Right lobe of liver (tissue), 6 donors: ENCODE data around the gene PTPRT. TPM values are rescaled to one million over a fixed set of nuclear protein-coding genes. Genes with fewer than 3 reads are reported as not detected.

ENCODE experiments used
- ATAC-seq, 4 donors: fragments of 200-7000 bp; cut with Tn5 transposase; one replicate each; pipeline ENCODE4 v1.9.1; 2020; ENCODE audit warnings: mild to moderate bottlenecking in 4 of 4, moderate library complexity in 4 of 4
- DNase-seq, 3 donors: peaks; one replicate each; pipeline ENCODE4 v3.0.0-alpha.2; 2020
- H3K27ac ChIP-seq, 3 donors: fragments of 200-600 bp; one replicate each; pipeline ENCODE4 v1.8.0; 2022
- H3K27me3 ChIP-seq, 2 donors: fragments of 200-600 bp; one replicate each; pipeline ENCODE4 v1.8.0; 2022
- H3K36me3 ChIP-seq, 4 donors: fragments of 200-600 bp; sonication (generic) in 1 of 4; one replicate each; pipeline versions ENCODE4 v1.5.1 to v1.8.0; 2017 to 2022; ENCODE audit warnings: control low read depth in 1 of 4
- H3K4me1 ChIP-seq, 4 donors: fragments of 200-600 bp; sonication (generic) in 1 of 4; one replicate each; pipeline versions ENCODE4 v1.5.1 to v1.8.0; 2017 to 2022; ENCODE audit warnings: control low read depth in 1 of 4
- H3K4me3 ChIP-seq, 3 donors: fragments of 200-600 bp; one replicate each; pipeline ENCODE4 v1.8.0; 2022
- H3K9me3 ChIP-seq, 4 donors: fragments of 200-600 bp; sonication (generic) in 1 of 4; one replicate each; pipeline versions ENCODE4 v1.5.1 to v1.8.0; 2017 to 2022; ENCODE audit warnings: control low read depth in 1 of 4
- POLR2A ChIP-seq: fragments of 450-650 bp; IDR thresholded peaks from one replicate; pipeline ENCODE4 v1.6.1; 2017; ENCODE audit warnings: antibody characterized with exemption, mild to moderate bottlenecking
- WGBS: methylation state at CpG from one replicate; pipeline ENCODE4 v1.1.6; 2018; ENCODE audit warnings: low coverage, low lambda C conversion rate; ENCODE audit not compliant: insufficient coverage; ENCODE audit errors: missing lambda C conversion rate; 5-methylcytosine and 5-hydroxymethylcytosine counted together
- intact Hi-C, 2 donors: fragments of 100-400 bp; cut with DNase I; formaldehyde crosslinking; loops; one replicate each; pipeline versions ENCODE4 v1.11.2 to v1.14.1; 2022
- total RNA-seq, 6 experiments: library from RNA; depleted of rRNA in 2 of 6; stranded (reverse); fragments of >200 nt in 2 of 6; fragmentation: NEBNext Ultra II Directional in 3 of 6; extraction: Animal tissue kit (Norgen Biotek cat#: 25700) in 3 of 6; gene quantifications; one replicate each; pipeline versions ENCODE4 v1.1.0 to v1.2.4, GENCODE V29; 2016 to 2023
- TF ChIP-seq, protein P1 (sequence below), 4 donors: fragments of 200-600 bp in 3 of 4; fragments of 450-650 bp in 1 of 4; IDR thresholded peaks; one replicate each; pipeline versions ENCODE4 v1.5.1 to v1.8.0; 2016 to 2022; ENCODE audit warnings: antibody characterized with exemption in 4 of 4, mild to moderate bottlenecking in 2 of 4
- donor health status: DM: no; HTN: yes; CAD: no.
- donor health status: DM: no; HTN: no; CAD: no.
- donor health status: DM: no; HTN: no; CAD: no.
- donor health status: DM: no; HTN: yes; CAD: no.
- donor health status: DM: no; HTN: yes; CAD: no.

The PTPRT gene
- total RNA-seq, 6 experiments from 2014 or later, result 0.18 to 1.0 (median 0.51) TPM

GRCh38 chr20:42502591-42502990 lies 687.1 kb downstream of the PTPRT start:
- no peak for ATAC-seq

DNA sequence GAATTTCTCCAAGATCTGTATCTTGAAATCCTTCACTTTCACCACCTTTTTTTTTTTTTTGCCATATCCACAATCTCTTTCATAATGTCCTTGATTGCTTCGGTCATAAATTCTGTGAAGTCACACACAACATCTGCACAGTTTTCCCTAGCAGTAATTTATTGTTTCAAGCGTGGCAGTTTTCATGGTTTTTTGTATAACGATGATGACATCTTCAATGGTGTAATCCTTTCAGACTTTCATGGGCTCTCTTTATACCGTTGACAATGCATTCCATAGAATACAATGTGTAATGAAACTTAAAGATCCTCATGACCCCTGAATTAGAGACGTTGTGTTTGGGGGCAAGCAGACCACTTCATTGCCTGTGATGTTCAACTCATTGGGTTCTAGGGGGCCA lies 693.1 kb downstream of the PTPRT start:
- intact Hi-C loops, result no loop called here
- Histone ChIP-seq H3K36me3 (no peaks in the 10 kb centered on the region), H3K4me1 (no peaks in the 10 kb centered on the region), H3K4me3 (no peak overlapping the region), H3K9me3 (no peaks in the 10 kb centered on the region), H3K27me3 (no peaks in the 10 kb centered on the region), H3K27ac (no peak overlapping the region)
- WGBS, result 43% methylated on average over 5 of the region's 5 CpGs
- DNase-seq (no peak), ATAC-seq (no peak)
- no peak for TF ChIP-seq POLR2A
- TF ChIP-seq, protein P1, sequence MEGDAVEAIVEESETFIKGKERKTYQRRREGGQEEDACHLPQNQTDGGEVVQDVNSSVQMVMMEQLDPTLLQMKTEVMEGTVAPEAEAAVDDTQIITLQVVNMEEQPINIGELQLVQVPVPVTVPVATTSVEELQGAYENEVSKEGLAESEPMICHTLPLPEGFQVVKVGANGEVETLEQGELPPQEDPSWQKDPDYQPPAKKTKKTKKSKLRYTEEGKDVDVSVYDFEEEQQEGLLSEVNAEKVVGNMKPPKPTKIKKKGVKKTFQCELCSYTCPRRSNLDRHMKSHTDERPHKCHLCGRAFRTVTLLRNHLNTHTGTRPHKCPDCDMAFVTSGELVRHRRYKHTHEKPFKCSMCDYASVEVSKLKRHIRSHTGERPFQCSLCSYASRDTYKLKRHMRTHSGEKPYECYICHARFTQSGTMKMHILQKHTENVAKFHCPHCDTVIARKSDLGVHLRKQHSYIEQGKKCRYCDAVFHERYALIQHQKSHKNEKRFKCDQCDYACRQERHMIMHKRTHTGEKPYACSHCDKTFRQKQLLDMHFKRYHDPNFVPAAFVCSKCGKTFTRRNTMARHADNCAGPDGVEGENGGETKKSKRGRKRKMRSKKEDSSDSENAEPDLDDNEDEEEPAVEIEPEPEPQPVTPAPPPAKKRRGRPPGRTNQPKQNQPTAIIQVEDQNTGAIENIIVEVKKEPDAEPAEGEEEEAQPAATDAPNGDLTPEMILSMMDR (IDR thresholded peaks at IDR 0.05), result no peak

More at GRCh38 chr20:42502591-42502990, 687.1 kb downstream of the PTPRT start:
- Histone ChIP-seq H3K27me3 (no peaks in the 10 kb centered on the region), H3K4me1 (no peaks in the 10 kb centered on the region), H3K4me3 (no peak overlapping the region), H3K36me3 (no peaks in the 10 kb centered on the region), H3K9me3 (no peaks in the 10 kb centered on the region), H3K27ac (no peak overlapping the region)
- TF ChIP-seq POLR2A, result no peak
- TF ChIP-seq, protein P1 (IDR thresholded peaks at IDR 0.05), result no peak
- intact Hi-C loops, result no loop called here
- DNase-seq, result no peak

DNA sequence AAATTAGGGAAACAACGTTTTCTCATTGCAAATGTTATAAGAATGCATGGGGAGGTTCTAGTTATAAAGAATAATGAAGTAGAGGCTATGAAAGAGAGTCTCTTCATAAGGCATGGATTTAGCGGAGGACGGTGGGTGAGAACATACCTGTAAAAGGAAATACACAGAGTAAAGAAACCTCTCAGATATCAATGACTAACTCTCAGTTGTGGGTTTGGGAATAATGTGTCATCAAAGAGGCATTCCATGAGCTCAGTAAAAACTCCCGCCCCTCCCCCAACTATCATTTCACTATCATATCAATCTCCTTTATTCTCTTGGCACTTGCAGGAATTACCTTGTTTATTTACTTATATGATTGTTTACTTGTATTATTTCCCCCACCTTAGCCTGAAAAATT lies 695.4 kb downstream of the PTPRT start:
- Histone ChIP-seq H3K4me3 (no peak overlapping the region), H3K9me3 (no peaks in the 10 kb centered on the region), H3K27ac (no peak overlapping the region), H3K36me3 (no peaks in the 10 kb centered on the region), H3K4me1 (no peaks in the 10 kb centered on the region), H3K27me3 (no peaks in the 10 kb centered on the region)
- no peak for ATAC-seq
- no peak for DNase-seq
- 67% methylated on average over 4 of the region's 4 CpGs for WGBS
- intact Hi-C loops, result no loop called here
- TF ChIP-seq POLR2A, result no peak
- TF ChIP-seq, protein P1 (IDR thresholded peaks at IDR 0.05), result no peak

- no peaks in the 10 kb centered on the region for H3K9me3 ChIP-seq
- no peaks in the 10 kb centered on the region for H3K27me3 ChIP-seq
- H3K36me3 ChIP-seq, result no peaks in the 10 kb centered on the region
- intact Hi-C loops, result no loop called here
- H3K4me1 ChIP-seq, result no peaks in the 10 kb centered on the region
- ATAC-seq, result peak in 1 of 4 donors; percentile 25
- TF ChIP-seq POLR2A, result no peak
- TF ChIP-seq, protein P1 (IDR thresholded peaks at IDR 0.05), result no peak
- no peak overlapping the region for H3K4me3 ChIP-seq
- no peak for DNase-seq
- no peak overlapping the region for H3K27ac ChIP-seq
Observed at GRCh38 chr20:42493001-42493400, 696.7 kb downstream of the PTPRT start.

DNA sequence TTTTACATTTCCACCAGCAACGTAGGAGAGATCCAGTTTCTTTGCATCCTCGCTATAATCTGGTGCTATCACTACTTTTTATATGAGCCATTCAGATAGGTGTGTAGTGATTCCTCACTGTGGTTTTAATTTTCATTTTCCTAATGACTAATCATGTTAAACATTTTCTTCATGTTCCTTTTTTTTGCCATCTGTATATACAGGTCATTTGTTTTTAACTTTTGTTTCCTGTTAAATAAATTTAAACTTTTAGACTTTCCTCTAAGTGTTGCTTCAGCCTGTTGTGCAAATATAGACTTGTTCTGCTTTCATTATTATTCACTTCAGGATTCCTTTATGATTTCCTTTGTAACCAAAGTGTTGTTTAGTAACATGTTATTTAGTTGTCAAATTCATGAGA lies 697.4 kb downstream of the PTPRT start:
- intact Hi-C loops, result no loop called here
- ATAC-seq (no peak), DNase-seq (no peak)
- Histone ChIP-seq H3K4me1 (no peaks in the 10 kb centered on the region), H3K36me3 (no peaks in the 10 kb centered on the region), H3K27ac (no peak overlapping the region), H3K4me3 (no peak overlapping the region), H3K27me3 (no peaks in the 10 kb centered on the region), H3K9me3 (no peaks in the 10 kb centered on the region)
- WGBS, result 39% methylated on average over 2 of the region's 2 CpGs
- TF ChIP-seq, protein P1 (IDR thresholded peaks at IDR 0.05), result no peak
- no peak for TF ChIP-seq POLR2A
